Common myeloid progenitor, CD34-positive (primary cell): ENCODE results near the gene PKN1.
A peak's percentile ranks its signal among the peaks of the same experiment; 100 is the strongest.

ENCODE experiments used
- CTCF ChIA-PET: fragments of 350-600 bp; sonication (Branson Sonifier 250); formaldehyde crosslinking; loops from one replicate; lab custom pipeline; 2021; ENCODE audit warnings: antibody characterized with exemption; lab: Charles Lee
- POLR2A ChIA-PET: fragments of 350-600 bp; sonication (Branson Sonifier 250); formaldehyde crosslinking; loops from one replicate; lab custom pipeline; 2021; ENCODE audit warnings: antibody characterized with exemption; lab: Charles Lee
- DNase-seq, 3 donors: peaks; one replicate each; pipeline versions ENCODE4 v3.0.0 to v3.0.0-alpha.2; 2013
- H3K27ac ChIP-seq, 2 experiments: 1 replicate in 1 of 2; 2 replicates in 1 of 2; pipeline ENCODE4 v1.7.0; 2013; ENCODE audit warnings: inconsistent platforms in 2 of 2, low read length in 2 of 2, mild to moderate bottlenecking in 2 of 2, low read depth in 1 of 2, moderate library complexity in 1 of 2; ENCODE audit not compliant: severe bottlenecking in 2 of 2, insufficient read depth in 1 of 2, poor library complexity in 1 of 2
- H3K27me3 ChIP-seq, 5 experiments: replicated peaks in 2 of 5; 1 replicate in 3 of 5; 2 replicates in 2 of 5; pipeline versions ENCODE4 v1.6.1 to v1.7.0; 2013; ENCODE audit warnings: low read length in 4 of 5, mild to moderate bottlenecking in 2 of 5, moderate library complexity in 2 of 5, inconsistent platforms in 1 of 5; ENCODE audit not compliant: insufficient read depth in 5 of 5, control insufficient read depth in 4 of 5
- H3K36me3 ChIP-seq, 4 experiments: 1 replicate in 2 of 4; 2 replicates in 2 of 4; pipeline versions ENCODE4 v1.6.1 to v1.7.0; 2013; ENCODE audit warnings: low read length in 3 of 4, control low read depth in 1 of 4, mild to moderate bottlenecking in 1 of 4; ENCODE audit not compliant: control insufficient read depth in 4 of 4, insufficient read depth in 4 of 4
- H3K4me1 ChIP-seq, 4 experiments: 1 replicate in 3 of 4; 2 replicates in 1 of 4; pipeline versions ENCODE4 v1.6.1 to v1.7.1; 2013; ENCODE audit warnings: low read length in 3 of 4, mild to moderate bottlenecking in 3 of 4, control low read depth in 1 of 4, inconsistent platforms in 1 of 4, moderate library complexity in 1 of 4; ENCODE audit not compliant: control insufficient read depth in 4 of 4, insufficient read depth in 4 of 4; ENCODE audit errors: control extremely low read depth in 1 of 4
- H3K4me3 ChIP-seq, 7 experiments: 1 replicate in 4 of 7; 2 replicates in 3 of 7; pipeline versions ENCODE4 v1.5.1 to v1.7.0; 2013; ENCODE audit warnings: mild to moderate bottlenecking in 7 of 7, low read length in 6 of 7, moderate library complexity in 6 of 7, inconsistent platforms in 2 of 7, low read depth in 2 of 7, control low read depth in 1 of 7; ENCODE audit not compliant: insufficient read depth in 4 of 7, control insufficient read depth in 1 of 7; ENCODE audit errors: extremely low read depth in 1 of 7
- H3K9me3 ChIP-seq, 5 experiments: 1 replicate in 4 of 5; 2 replicates in 1 of 5; pipeline versions ENCODE4 v1.6.1 to v1.7.1; 2013; ENCODE audit warnings: low read length in 4 of 5, mild to moderate bottlenecking in 2 of 5, inconsistent platforms in 1 of 5, low read depth in 1 of 5, moderate library complexity in 1 of 5; ENCODE audit not compliant: control insufficient read depth in 4 of 5, insufficient read depth in 2 of 5; ENCODE audit errors: control extremely low read depth in 1 of 5
- WGBS: methylation state at CpG from one replicate; pipeline ENCODE4 v1.1.5; 2013; ENCODE audit not compliant: insufficient coverage; 5-methylcytosine and 5-hydroxymethylcytosine counted together

PKN1 gene

DNA sequence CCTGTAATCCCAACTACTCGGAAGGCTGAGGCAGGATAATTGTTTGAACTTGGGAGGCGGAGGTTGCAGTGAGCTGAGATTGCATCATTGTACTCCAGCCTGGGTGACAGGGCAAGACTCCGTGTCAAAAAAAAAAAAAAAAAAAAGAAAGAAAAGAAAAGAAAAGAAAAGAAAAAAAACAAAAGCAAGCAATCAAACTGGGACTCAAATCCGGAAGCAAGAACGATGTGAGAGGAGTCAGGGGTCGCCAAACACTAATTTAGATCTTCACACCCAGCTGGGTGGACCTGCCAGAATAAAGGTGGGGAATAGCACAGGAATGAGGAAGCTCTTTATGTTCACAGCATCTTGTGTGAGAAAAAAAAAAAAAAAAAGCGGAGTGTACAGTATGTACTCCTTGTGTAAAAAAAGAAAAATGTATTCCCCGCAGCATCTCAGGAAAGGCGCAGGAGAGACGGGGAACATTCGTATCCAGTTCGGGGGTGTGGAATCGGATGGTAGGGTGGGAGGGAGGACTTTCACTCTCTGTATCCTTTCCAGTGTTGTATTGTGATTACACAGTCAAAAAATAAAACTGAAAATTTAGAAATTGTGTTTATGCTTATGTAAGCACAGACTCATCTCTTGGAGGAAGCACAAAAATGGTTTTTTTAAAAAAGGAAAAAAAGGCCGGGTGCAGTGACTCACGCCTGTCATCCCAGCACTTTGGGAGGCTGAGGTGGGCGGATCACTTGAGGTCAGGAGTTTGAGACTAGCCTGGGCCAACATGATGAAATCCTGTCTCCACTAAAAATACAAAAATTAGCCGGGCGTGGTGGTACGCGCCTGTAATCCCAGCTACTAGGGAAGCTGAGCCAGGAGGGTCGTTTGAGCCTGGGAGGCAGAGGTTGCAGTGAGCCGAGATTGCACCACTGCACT is 77.5 kb downstream of the PKN1 start:
- CTCF ChIA-PET, result interaction anchor here (0.6 to 1.9 kb wide), 5 partner anchors 15 to 79 kb away, joined by 3 to 7 read pairs (median 3); no protein-coding TSS in a partner anchor
- Histone ChIP-seq H3K9me3 (no peaks in the 10 kb centered on the region), H3K27ac (no peak overlapping the region), H3K4me3 (no peak overlapping the region), H3K27me3 (no peaks in the 10 kb centered on the region), H3K36me3 (peaks cover 7 to 20% (median 16%) of the 10 kb centered on the region in 4 experiments), H3K4me1 (peaks cover 5 to 10% (median 9%) of the 10 kb centered on the region in 4 experiments)
- WGBS, result 89% methylated on average over 9 of the region's 22 CpGs
- DNase-seq, result peak in 2 of 3 donors; percentile 42 to 58
- POLR2A ChIA-PET, result interaction anchor here (1.0 to 2.3 kb wide), 2 partner anchors 8 to 14 kb away, joined by 4 to 32 read pairs; partner anchors contain the start of gene DNAJB1

DNA sequence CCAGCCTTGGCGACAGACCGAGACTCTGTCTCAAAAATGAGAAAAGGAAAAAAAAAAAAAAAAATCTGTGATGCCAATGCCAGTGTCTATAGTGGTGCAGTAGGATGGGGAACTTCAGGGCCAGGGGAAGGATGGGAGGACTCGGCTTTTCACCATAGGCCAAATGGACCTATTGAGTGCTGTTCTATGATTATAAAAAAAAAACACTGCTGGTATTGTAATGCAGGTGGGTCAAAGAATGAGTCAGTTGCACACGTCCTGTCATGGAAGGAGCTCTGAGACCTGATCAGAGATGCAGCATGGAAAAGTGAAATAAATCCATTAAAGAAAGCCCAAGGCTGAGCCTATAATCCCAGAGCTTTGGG is 78.1 kb downstream of the PKN1 start:
- Histone ChIP-seq H3K27ac (no peak overlapping the region), H3K9me3 (no peaks in the 10 kb centered on the region), H3K27me3 (no peaks in the 10 kb centered on the region), H3K4me1 (peaks cover 5 to 15% (median 12%) of the 10 kb centered on the region in 4 experiments), H3K4me3 (no peak overlapping the region), H3K36me3 (peaks cover 7 to 26% (median 23%) of the 10 kb centered on the region in 4 experiments)
- DNase-seq, result no peak
- POLR2A ChIA-PET, result interaction anchor here (0.6 to 0.7 kb wide), 2 partner anchors 18 to 85 kb away, joined by 3 read pairs; no protein-coding TSS in a partner anchor
- 100% methylated on average over 2 of the region's 4 CpGs for WGBS
- CTCF ChIA-PET, result interaction anchor here (0.6 kb wide), 1 partner anchor 12 kb away, joined by 3 read pairs; no protein-coding TSS in a partner anchor

DNA sequence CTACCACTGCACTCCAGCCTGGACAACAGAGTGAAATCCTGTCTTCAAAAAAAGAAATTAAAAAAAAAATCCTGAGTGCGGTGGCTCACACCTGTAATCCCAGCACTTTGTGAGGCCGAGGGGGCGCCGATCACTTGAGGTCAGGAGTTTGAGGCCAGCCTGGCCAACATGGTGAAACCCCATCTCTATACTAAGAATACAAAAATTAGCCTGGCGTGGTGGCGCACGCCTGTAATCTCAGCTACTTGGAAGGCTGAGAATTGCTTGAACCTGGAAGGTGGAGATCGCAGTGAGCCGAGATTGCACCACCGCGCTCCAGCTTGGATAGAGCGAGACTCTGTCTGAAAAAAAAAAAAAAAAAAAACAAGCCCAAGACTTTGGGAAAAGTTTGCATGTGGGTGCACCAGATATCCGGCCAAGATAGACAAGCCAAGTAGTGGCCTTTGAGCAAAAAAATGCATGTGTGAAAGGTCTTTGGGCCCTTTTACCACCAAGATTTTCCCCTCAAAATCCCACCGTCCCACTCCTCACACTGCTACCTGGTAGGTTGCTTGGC is 79.4 kb downstream of the PKN1 start:
- ChIA-PET CTCF (interaction anchor here (0.9 kb wide), 1 partner anchor 15 kb away, joined by 3 read pairs; no protein-coding TSS in a partner anchor), POLR2A (no interaction called here)
- Histone ChIP-seq H3K4me1 (peaks cover 7 to 27% (median 22%) of the 10 kb centered on the region in 4 experiments), H3K27me3 (no peaks in the 10 kb centered on the region), H3K9me3 (no peaks in the 10 kb centered on the region), H3K27ac (no peak overlapping the region), H3K36me3 (peaks cover 7 to 33% (median 25%) of the 10 kb centered on the region in 4 experiments), H3K4me3 (no peak overlapping the region)
- DNase-seq, result no peak
- 97% methylated on average over 12 of the region's 14 CpGs for WGBS

DNA sequence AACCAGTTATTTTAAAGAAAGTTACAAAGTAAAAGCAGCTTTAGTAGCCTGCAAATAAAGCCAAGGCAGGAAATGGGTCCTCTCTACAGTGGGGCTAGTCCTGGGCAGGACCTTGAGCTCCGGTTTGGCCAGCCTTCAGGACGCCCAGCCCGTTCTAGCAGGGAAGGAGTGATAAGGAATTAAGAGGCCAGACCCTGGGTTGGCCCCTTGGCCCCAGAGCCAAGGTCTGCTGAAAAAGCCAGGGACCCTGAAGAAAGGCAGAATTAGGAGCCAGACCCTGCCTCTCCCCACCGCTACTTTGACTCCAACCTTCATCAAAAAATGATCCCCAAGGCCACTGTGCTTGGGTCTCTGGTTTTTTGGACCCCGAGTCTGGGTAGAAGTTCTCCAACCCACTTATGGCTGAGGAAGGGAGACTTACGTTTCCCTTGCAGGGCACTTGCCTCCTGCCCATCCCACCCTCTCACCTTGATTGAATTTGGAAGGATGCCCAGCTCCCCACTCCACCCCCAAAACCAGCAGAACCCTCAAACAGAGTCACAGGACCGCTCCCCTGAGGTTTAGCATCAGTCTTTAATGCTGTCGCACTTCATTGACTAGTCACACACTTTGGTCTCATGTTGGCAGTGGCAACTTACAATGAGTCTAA is 81.2 kb downstream of the PKN1 start:
- no peak overlapping the region for H3K4me3 ChIP-seq
- 99% methylated on average over 8 of the region's 8 CpGs for WGBS
- no peak for DNase-seq

DNA sequence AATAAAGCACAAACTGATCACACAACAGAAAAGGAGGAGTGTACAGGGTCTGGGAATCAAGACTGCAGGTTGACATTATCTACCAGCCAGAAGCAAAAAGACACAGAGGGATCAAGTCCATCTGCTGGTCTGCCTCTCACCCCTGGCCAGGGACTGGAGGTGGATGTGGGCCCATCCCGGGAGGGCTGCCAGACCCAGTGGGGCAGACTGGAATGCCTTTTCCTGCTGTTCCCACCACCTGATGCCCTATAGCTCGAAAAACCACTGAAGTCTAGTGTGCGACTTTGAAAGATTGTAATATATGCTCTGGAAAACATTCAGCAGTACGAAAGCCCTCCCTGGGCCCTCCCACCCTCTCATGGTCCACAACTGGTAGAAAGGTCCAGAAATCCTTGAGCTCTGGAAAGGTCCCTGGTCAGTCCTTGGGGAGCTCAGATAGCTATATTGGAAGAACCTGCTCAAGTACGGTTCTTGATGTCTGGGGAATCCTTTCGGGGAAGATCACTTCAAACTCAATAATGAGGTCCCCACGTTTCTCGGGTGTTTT is 82.5 kb downstream of the PKN1 start:
- Histone ChIP-seq H3K4me1 (peaks cover 2 to 42% (median 25%) of the 10 kb centered on the region in 4 experiments), H3K27me3 (no peaks in the 10 kb centered on the region), H3K36me3 (peaks cover 7 to 33% (median 25%) of the 10 kb centered on the region in 4 experiments), H3K4me3 (peak overlapping the region in 3 of 7 experiments; percentile 43 to 96 (median 86)), H3K9me3 (no peaks in the 10 kb centered on the region), H3K27ac (peak overlapping the region in 1 of 2 experiments; percentile 96)
- DNase-seq, result no peak
- ChIA-PET POLR2A (no interaction called here), CTCF (no interaction called here)
- WGBS, result 100% methylated on average over 2 of the region's 8 CpGs

More for the DNA sequence above, 81.2 kb downstream of the PKN1 start:
- POLR2A ChIA-PET, result interaction anchor here (0.7 to 1.3 kb wide), 2 partner anchors 10 to 103 kb away, joined by 3 to 4 read pairs; no protein-coding TSS in a partner anchor
- Histone ChIP-seq H3K9me3 (no peaks in the 10 kb centered on the region), H3K27me3 (no peaks in the 10 kb centered on the region), H3K27ac (peak overlapping the region in 1 of 2 experiments; percentile 17), H3K36me3 (peaks cover 7 to 33% (median 25%) of the 10 kb centered on the region in 4 experiments), H3K4me1 (peaks cover 7 to 35% (median 29%) of the 10 kb centered on the region in 4 experiments)
- CTCF ChIA-PET, result interaction anchor here (0.5 kb wide), 1 partner anchor 11 kb away, joined by 3 read pairs; no protein-coding TSS in a partner anchor

DNA sequence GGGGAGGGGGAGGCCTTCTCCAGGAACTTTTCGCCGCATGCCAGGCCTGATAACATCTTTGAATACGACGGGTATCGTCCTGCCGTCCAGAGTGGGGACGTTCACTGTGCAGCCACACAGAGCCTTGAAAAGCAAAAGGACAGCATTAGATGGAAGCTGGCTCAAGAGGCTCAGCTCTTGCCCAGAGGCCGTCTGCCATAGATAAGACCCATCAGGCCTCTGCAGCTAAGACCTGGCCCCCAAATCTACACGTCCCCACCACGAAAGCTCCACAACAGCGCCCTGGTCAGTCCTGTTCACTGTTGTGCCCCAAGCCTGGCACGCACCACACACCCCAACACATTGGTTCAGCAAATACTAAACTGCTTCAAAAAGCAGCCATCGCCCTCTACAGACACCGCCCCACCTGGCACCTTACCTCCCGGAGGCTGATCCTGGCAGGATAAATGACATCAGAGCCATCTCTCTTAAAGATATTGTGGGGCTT is 83.0 kb downstream of the PKN1 start:
- Histone ChIP-seq H3K9me3 (no peaks in the 10 kb centered on the region), H3K4me1 (peaks cover 2 to 42% (median 25%) of the 10 kb centered on the region in 4 experiments), H3K27me3 (no peaks in the 10 kb centered on the region), H3K4me3 (peak overlapping the region in 5 of 7 experiments; percentile 43 to 96 (median 86)), H3K27ac (peak overlapping the region in 1 of 2 experiments; percentile 96), H3K36me3 (peaks cover 7 to 33% (median 25%) of the 10 kb centered on the region in 4 experiments)
- DNase-seq, result no peak
- ChIA-PET CTCF (interaction anchor here (0.7 to 1.3 kb wide), 2 partner anchors 36 to 41 kb away, joined by 3 to 4 read pairs; no protein-coding TSS in a partner anchor), POLR2A (interaction anchor here (2.5 kb wide), 1 partner anchor 37 kb away, joined by 11 read pairs; no protein-coding TSS in a partner anchor)
- 94% methylated on average over 11 of the region's 15 CpGs for WGBS
